GM23338 (cell line): ENCODE results near the gene PIK3CB. TPM values are rescaled to one million over a fixed set of nuclear protein-coding genes. Genes with fewer than 3 reads are reported as not detected.

Experiments used
- ATAC-seq: fragments of 200-7000 bp; cut with Tn5 transposase; 3 replicates; pipeline ENCODE4 v1.9.1; 2020
- DNase-seq: peaks from one replicate; pipeline ENCODE4 v3.0.0-alpha.2; 2015; ENCODE audit warnings: low spot score
- H2AFZ ChIP-seq: fragments of 200-600 bp; sonication (generic); 2 replicates; pipeline ENCODE4 v1.8.0; 2016; ENCODE audit warnings: antibody characterized with exemption, mild to moderate bottlenecking, moderate library complexity
- H3F3A ChIP-seq: fragments of 200-600 bp; sonication (generic); replicated peaks from 2 replicates; pipeline ENCODE4 v1.8.0; 2017; ENCODE audit warnings: antibody characterized with exemption, mixed run types, low read depth
- H3K27ac ChIP-seq: fragments of 200-600 bp; sonication (generic); 2 replicates; pipeline ENCODE4 v1.6.1; 2016; ENCODE audit warnings: low read depth
- H3K27me3 ChIP-seq: fragments of 200-600 bp; sonication (generic); 2 replicates; pipeline ENCODE4 v1.8.0; 2016; ENCODE audit warnings: mild to moderate bottlenecking, mixed run types, moderate library complexity; ENCODE audit not compliant: insufficient read depth
- H3K36me3 ChIP-seq: fragments of 200-600 bp; sonication (generic); 2 replicates; pipeline ENCODE4 v1.8.0; 2016; ENCODE audit warnings: mild to moderate bottlenecking; ENCODE audit not compliant: insufficient read depth
- H3K4me1 ChIP-seq: fragments of 200-600 bp; sonication (generic); 2 replicates; pipeline ENCODE4 v1.8.0; 2016; ENCODE audit warnings: mild to moderate bottlenecking, moderate library complexity; ENCODE audit not compliant: insufficient read depth
- H3K4me2 ChIP-seq: fragments of 200-600 bp; sonication (generic); 2 replicates; pipeline ENCODE4 v1.7.1; 2017; ENCODE audit warnings: mixed run types
- H3K4me3 ChIP-seq: fragments of 200-600 bp; sonication (generic); 2 replicates; pipeline ENCODE4 v1.6.1; 2016; ENCODE audit warnings: mixed run types
- H3K79me2 ChIP-seq: fragments of 200-600 bp; sonication (generic); replicated peaks from 2 replicates; pipeline ENCODE4 v1.8.0; 2017; ENCODE audit warnings: mild to moderate bottlenecking; ENCODE audit not compliant: insufficient read depth
- H3K9me2 ChIP-seq: fragments of 200-600 bp; sonication (generic); 2 replicates; pipeline ENCODE4 v1.8.0; 2017; ENCODE audit not compliant: insufficient read depth
- H4K20me1 ChIP-seq: fragments of 200-600 bp; sonication (generic); replicated peaks from 2 replicates; pipeline ENCODE4 v1.8.0; 2017; ENCODE audit warnings: mild to moderate bottlenecking; ENCODE audit not compliant: insufficient read depth
- H3K27ac Mint-ChIP-seq: 2 replicates; pipeline ENCODE4 v1.8.0; 2020; ENCODE audit warnings: inconsistent platforms, mild to moderate bottlenecking, moderate library complexity, mixed read lengths
- H3K27me3 Mint-ChIP-seq: 3 replicates; pipeline ENCODE4 v1.8.0; 2022; ENCODE audit warnings: low read depth, mild to moderate bottlenecking, moderate library complexity, mixed read lengths, inconsistent platforms; ENCODE audit not compliant: insufficient read depth, poor library complexity
- H3K36me3 Mint-ChIP-seq: 3 replicates; pipeline ENCODE4 v1.8.0; 2021; ENCODE audit warnings: low read depth, mild to moderate bottlenecking, inconsistent platforms, moderate library complexity, mixed read lengths
- H3K4me1 Mint-ChIP-seq: 3 replicates; pipeline ENCODE4 v1.8.0; 2020; ENCODE audit warnings: mild to moderate bottlenecking, inconsistent platforms, mixed read lengths
- H3K4me3 Mint-ChIP-seq: 3 replicates; pipeline ENCODE4 v1.8.0; 2021; ENCODE audit warnings: moderate library complexity, mild to moderate bottlenecking, inconsistent platforms, mixed read lengths
- H3K9me3 Mint-ChIP-seq: 3 replicates; pipeline ENCODE4 v1.8.0; 2020; ENCODE audit warnings: moderate library complexity, mild to moderate bottlenecking, inconsistent platforms, mixed read lengths
- CREB1 ChIP-seq: fragments of 250-450 bp; sonication (Bioruptor Pico); IDR thresholded peaks from 2 replicates; pipeline ENCODE4 v1.5.0; 2020; ENCODE audit warnings: low read depth, mild to moderate bottlenecking, moderate library complexity
- CTCF ChIP-seq, 2 experiments: fragments of 200-600 bp in 1 of 2; sonication (generic) in 1 of 2; conservative IDR thresholded peaks; 2 replicates each; pipeline versions ENCODE4 v1.5.1 to v1.6.1; 2016 to 2017; ENCODE audit warnings: antibody characterized with exemption in 2 of 2, low read depth in 2 of 2, mild to moderate bottlenecking in 2 of 2, moderate library complexity in 1 of 2
- ETS1 ChIP-seq: IDR thresholded peaks from 2 replicates; pipeline ENCODE4 v1.6.1; 2016; ENCODE audit warnings: antibody characterized with exemption
- EZH2 ChIP-seq: fragments of 200-600 bp; sonication (generic); IDR thresholded peaks from one replicate; pipeline ENCODE4 v1.8.0; 2017; ENCODE audit warnings: antibody characterized with exemption, mild to moderate bottlenecking, low read depth; ENCODE audit not compliant: unreplicated experiment
- EZH2phosphoT487 ChIP-seq: fragments of 200-600 bp; sonication (generic); IDR thresholded peaks from one replicate; pipeline ENCODE4 v1.8.1; 2018; ENCODE audit warnings: antibody characterized with exemption; ENCODE audit not compliant: unreplicated experiment
- JUNB ChIP-seq: IDR thresholded peaks from one replicate; pipeline ENCODE4 v1.6.1; 2016; ENCODE audit warnings: antibody characterized with exemption; ENCODE audit not compliant: unreplicated experiment
- NANOG ChIP-seq: IDR thresholded peaks from 2 replicates; pipeline ENCODE4 v1.6.1; 2016; ENCODE audit warnings: antibody characterized with exemption, borderline replicate concordance
- POLR2AphosphoS5 ChIP-seq: IDR thresholded peaks from 2 replicates; pipeline ENCODE4 v1.6.1; 2016; ENCODE audit warnings: antibody characterized with exemption, low read depth
- STAT1 ChIP-seq: IDR thresholded peaks from one replicate; pipeline ENCODE4 v1.6.1; 2016; ENCODE audit warnings: antibody characterized with exemption; ENCODE audit not compliant: unreplicated experiment
- ZNF114 ChIP-seq: fragments of 250-450 bp; sonication (Bioruptor Pico); IDR thresholded peaks from 2 replicates; pipeline ENCODE4 v1.5.0; 2020; ENCODE audit warnings: mild to moderate bottlenecking, moderate library complexity
- ZNF331 ChIP-seq: fragments of 250-450 bp; sonication (Bioruptor Pico); IDR thresholded peaks from 2 replicates; pipeline ENCODE4 v1.5.0; 2020; ENCODE audit warnings: low read depth, mild to moderate bottlenecking, moderate library complexity
- polyA plus RNA-seq: library from polyadenylated mRNA; unstranded; fragments of >200 nt; fragmentation: Nextera tagmentation; extraction: Ambion mirVana; gene quantifications from 2 replicates; pipeline ENCODE4 v1.2.1, GENCODE V29; 2016
- total RNA-seq: library from RNA; depleted of rRNA; stranded (reverse); fragments of >200 nt; shearing (Covaris generic); gene quantifications from 2 replicates; pipeline ENCODE4 v1.2.3, GENCODE V29; 2014

The PIK3CB gene
- total and polyA plus RNA-seq, 2 experiments from 2014 or later: 13.3 to 32.4 TPM

GRCh38 chr3:138761002-138761401 lies 73.7 kb downstream of the PIK3CB start:
- no peak overlapping the region for H3K4me3 Mint-ChIP-seq
- no peaks in the 10 kb centered on the region for H3K36me3 ChIP-seq
- no peaks in the 10 kb centered on the region for H4K20me1 ChIP-seq
- no peaks in the 10 kb centered on the region for H3K9me2 ChIP-seq
- no peak overlapping the region for H3K4me2 ChIP-seq
- H3K27ac ChIP-seq: no peak overlapping the region
- TF ChIP-seq EZH2phosphoT487 (no peak), CTCF (conservative IDR thresholded peaks at IDR 0.05; ENCODE audit: low read depth in 2 of 2) (no peak), ZNF114 (no peak), ZNF331 (CRISPR knock-in tag) (no peak), POLR2AphosphoS5 (no peak), ETS1 (no peak), STAT1 (no peak), NANOG (no peak), JUNB (no peak)
- no peak for ATAC-seq
- peaks cover 12% of the 10 kb centered on the region; the same call in 1 of the 2 replicates for H3K79me2 ChIP-seq
- H3K9me3 Mint-ChIP-seq: no peaks in the 10 kb centered on the region
- no peak for DNase-seq
- H3K4me3 ChIP-seq: no peak overlapping the region
- H3F3A ChIP-seq: no peaks in the 10 kb centered on the region
- no peaks in the 10 kb centered on the region for H3K4me1 Mint-ChIP-seq
- no peaks in the 10 kb centered on the region for H3K27me3 ChIP-seq
- H3K36me3 Mint-ChIP-seq: no peaks in the 10 kb centered on the region; the same call in 2 of the 3 replicates
- H3K27me3 Mint-ChIP-seq: peaks cover 2% of the 10 kb centered on the region
- no peaks in the 10 kb centered on the region for H3K4me1 ChIP-seq
- no peak overlapping the region for H2AFZ ChIP-seq
- H3K27ac Mint-ChIP-seq: no peak overlapping the region

GRCh38 chr3:138748190-138748589 lies 86.5 kb downstream of the PIK3CB start:
- H3K4me1 ChIP-seq: no peaks in the 10 kb centered on the region
- H3K79me2 ChIP-seq: no peaks in the 10 kb centered on the region
- H3K36me3 Mint-ChIP-seq: peaks cover 42% of the 10 kb centered on the region
- peaks cover 14% of the 10 kb centered on the region for H3K9me3 Mint-ChIP-seq
- H3K4me1 Mint-ChIP-seq: no peaks in the 10 kb centered on the region
- no peak overlapping the region for H3K27ac Mint-ChIP-seq
- no peak overlapping the region for H3K4me3 ChIP-seq
- no peak overlapping the region for H3K27ac ChIP-seq
- H2AFZ ChIP-seq: no peak overlapping the region
- DNase-seq: no peak
- no peaks in the 10 kb centered on the region for H3F3A ChIP-seq
- H3K27me3 ChIP-seq: no peaks in the 10 kb centered on the region
- H3K27me3 Mint-ChIP-seq: no peaks in the 10 kb centered on the region
- H3K36me3 ChIP-seq: no peaks in the 10 kb centered on the region
- ATAC-seq: no peak
- H3K9me2 ChIP-seq: no peaks in the 10 kb centered on the region
- no peak overlapping the region for H3K4me2 ChIP-seq
- no peak overlapping the region for H3K4me3 Mint-ChIP-seq
- H4K20me1 ChIP-seq: no peaks in the 10 kb centered on the region
- no peak for TF ChIP-seq CTCF (conservative IDR thresholded peaks at IDR 0.05; ENCODE audit: low read depth in 2 of 2)
- TF ChIP-seq EZH2phosphoT487: no peak
- TF ChIP-seq CREB1 (CRISPR knock-in tag): no peak
- TF ChIP-seq ETS1: no peak
- TF ChIP-seq ZNF331 (CRISPR knock-in tag): no peak
- no peak for TF ChIP-seq EZH2
- TF ChIP-seq POLR2AphosphoS5: no peak
- TF ChIP-seq NANOG: no peak
